OCI-LY3 (cell line): ENCODE data around the gene BRD1.
A peak's percentile ranks its signal among the peaks of the same experiment; 100 is the strongest.

Experiments
- H2AFZ ChIP-seq: fragments of 200-600, 300-600 bp; shearing (Covaris generic); 2 replicates; pipeline ENCODE4 v1.6.0; 2014; ENCODE audit warnings: antibody characterized with exemption, low read depth, low read length
- H3K27ac ChIP-seq: fragments of 200-600, 300-600 bp; sonication (generic); 2 replicates; pipeline ENCODE4 v1.5.1; 2014; ENCODE audit warnings: mild to moderate bottlenecking, low read length, moderate library complexity, mixed read lengths
- H3K27me3 ChIP-seq: fragments of 200-600, 300-600 bp; sonication (generic); 2 replicates; pipeline ENCODE4 v1.6.1; 2014; ENCODE audit warnings: low read depth, low read length, mixed read lengths
- H3K36me3 ChIP-seq: fragments of 200-600, 300-600 bp; sonication (generic); replicated peaks from 2 replicates; pipeline ENCODE3; 2014; ENCODE audit warnings: low read depth, low read length, mixed read lengths
- H3K4me1 ChIP-seq: fragments of 300-600, 200-600 bp; sonication (generic); 2 replicates; pipeline ENCODE4 v1.6.1; 2014; ENCODE audit warnings: low read length, mixed read lengths
- H3K4me2 ChIP-seq: fragments of 200-600, 300-600 bp; sonication (generic); 2 replicates; pipeline ENCODE4 v1.6.1; 2014; ENCODE audit warnings: low read length, mixed read lengths
- H3K4me3 ChIP-seq: fragments of 300-600, 200-600 bp; sonication (generic); 2 replicates; pipeline ENCODE4 v1.5.1; 2014; ENCODE audit warnings: antibody characterized with exemption, mild to moderate bottlenecking, low read length, moderate library complexity
- H3K79me2 ChIP-seq: fragments of 300-600, 200-600 bp; shearing (Covaris generic); 2 replicates; pipeline ENCODE4 v1.6.1; 2014; ENCODE audit warnings: mild to moderate bottlenecking, low read length, mixed read lengths
- H3K9ac ChIP-seq: fragments of 300-600, 200-600 bp; shearing (Covaris generic); 2 replicates; pipeline ENCODE4 v1.6.0; 2014; ENCODE audit warnings: mild to moderate bottlenecking, low read length, moderate library complexity
- H3K9me3 ChIP-seq: fragments of 200-600, 300-600 bp; shearing (Covaris generic); 2 replicates; pipeline ENCODE4 v1.6.1; 2014; ENCODE audit warnings: low read length, mixed read lengths; ENCODE audit not compliant: insufficient read depth
- H4K20me1 ChIP-seq: fragments of 200-600, 300-600 bp; sonication (generic); 2 replicates; pipeline ENCODE4 v1.6.1; 2016; ENCODE audit warnings: low read length, mixed read lengths; ENCODE audit not compliant: insufficient read depth
- EZH2phosphoT487 ChIP-seq: fragments of 200-600 bp; shearing (Covaris generic); IDR thresholded peaks from 2 replicates; pipeline ENCODE4 v1.6.1; 2018; ENCODE audit warnings: antibody characterized with exemption, mixed run types, low read depth
- TF ChIP-seq, protein P1 (sequence below): fragments of 200-600, 300-600 bp; sonication (generic); IDR thresholded peaks from 2 replicates; pipeline ENCODE4 v1.5.1; 2014; ENCODE audit warnings: antibody characterized with exemption, low read length, low read depth

BRD1 gene

GRCh38 chr22:49845241-49845640 is 17.6 kb upstream of the BRD1 start:
- H3K9me3 ChIP-seq: no peaks in the 10 kb centered on the region
- H3K4me3 ChIP-seq: no peak overlapping the region
- no peak overlapping the region for H3K4me2 ChIP-seq
- H3K79me2 ChIP-seq: no peaks in the 10 kb centered on the region
- H3K9ac ChIP-seq: no peak overlapping the region
- H3K27me3 ChIP-seq: no peaks in the 10 kb centered on the region
- no peak overlapping the region for H2AFZ ChIP-seq
- H3K27ac ChIP-seq: no peak overlapping the region
- H4K20me1 ChIP-seq: no peaks in the 10 kb centered on the region
- no peaks in the 10 kb centered on the region for H3K4me1 ChIP-seq
- no peaks in the 10 kb centered on the region for H3K36me3 ChIP-seq
- TF ChIP-seq EZH2phosphoT487: no peak
- TF ChIP-seq, protein P1, sequence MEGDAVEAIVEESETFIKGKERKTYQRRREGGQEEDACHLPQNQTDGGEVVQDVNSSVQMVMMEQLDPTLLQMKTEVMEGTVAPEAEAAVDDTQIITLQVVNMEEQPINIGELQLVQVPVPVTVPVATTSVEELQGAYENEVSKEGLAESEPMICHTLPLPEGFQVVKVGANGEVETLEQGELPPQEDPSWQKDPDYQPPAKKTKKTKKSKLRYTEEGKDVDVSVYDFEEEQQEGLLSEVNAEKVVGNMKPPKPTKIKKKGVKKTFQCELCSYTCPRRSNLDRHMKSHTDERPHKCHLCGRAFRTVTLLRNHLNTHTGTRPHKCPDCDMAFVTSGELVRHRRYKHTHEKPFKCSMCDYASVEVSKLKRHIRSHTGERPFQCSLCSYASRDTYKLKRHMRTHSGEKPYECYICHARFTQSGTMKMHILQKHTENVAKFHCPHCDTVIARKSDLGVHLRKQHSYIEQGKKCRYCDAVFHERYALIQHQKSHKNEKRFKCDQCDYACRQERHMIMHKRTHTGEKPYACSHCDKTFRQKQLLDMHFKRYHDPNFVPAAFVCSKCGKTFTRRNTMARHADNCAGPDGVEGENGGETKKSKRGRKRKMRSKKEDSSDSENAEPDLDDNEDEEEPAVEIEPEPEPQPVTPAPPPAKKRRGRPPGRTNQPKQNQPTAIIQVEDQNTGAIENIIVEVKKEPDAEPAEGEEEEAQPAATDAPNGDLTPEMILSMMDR: no peak

DNA sequence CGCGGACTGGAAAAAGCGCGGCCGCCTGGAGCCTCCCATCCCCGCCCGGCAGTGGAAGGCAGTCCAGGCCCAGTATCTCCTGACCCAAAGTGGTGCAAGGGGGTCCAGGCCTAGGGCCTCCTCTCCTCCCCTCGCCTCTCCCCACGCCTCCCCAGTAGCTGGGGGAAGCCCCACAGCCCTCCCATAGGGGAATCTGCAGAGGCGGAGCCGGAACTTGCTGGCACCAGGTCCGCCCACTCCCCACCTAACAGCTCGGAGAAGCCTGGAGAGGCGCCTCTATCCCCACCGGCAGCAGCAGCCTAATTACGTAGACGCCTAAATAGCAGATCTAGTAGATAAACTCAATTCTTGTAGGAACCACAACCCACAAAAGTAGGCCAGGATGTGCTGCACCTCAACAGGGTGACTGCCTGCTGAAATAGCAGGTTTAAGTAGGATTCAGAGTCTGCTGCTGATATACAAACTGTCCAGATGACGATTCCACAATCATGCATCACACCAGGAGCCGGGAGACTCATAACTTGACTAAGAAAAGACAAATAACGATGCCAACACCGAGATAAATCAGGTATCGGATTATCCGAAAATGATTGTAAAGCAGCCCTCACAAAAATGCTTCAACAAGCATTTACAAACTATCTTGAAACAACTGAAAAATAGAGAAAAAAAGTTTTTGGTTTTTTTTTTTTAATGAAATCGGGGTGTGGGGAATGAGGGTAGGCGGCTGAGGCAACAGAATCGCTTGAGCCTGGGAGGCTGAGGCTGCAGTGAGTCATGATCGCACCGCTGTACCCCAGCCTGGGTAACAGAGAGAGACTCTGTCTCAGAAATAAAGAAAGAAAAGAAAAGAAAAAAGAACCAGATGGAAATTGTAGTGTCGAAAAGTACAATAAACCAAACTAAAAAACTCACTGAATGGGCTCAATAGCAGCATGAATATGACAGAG is 11.4 kb upstream of the BRD1 start:
- H3K27me3 ChIP-seq: no peaks in the 10 kb centered on the region
- H3K9ac ChIP-seq: peak overlapping the region; percentile 64
- no peak for TF ChIP-seq EZH2phosphoT487
- TF ChIP-seq, protein P1: no peak
- peak overlapping the region; percentile 90 for H2AFZ ChIP-seq
- H3K4me2 ChIP-seq: peak overlapping the region; percentile 91
- H3K9me3 ChIP-seq: no peaks in the 10 kb centered on the region
- H3K36me3 ChIP-seq: no peaks in the 10 kb centered on the region
- H3K27ac ChIP-seq: no peak overlapping the region; the same call in 1 of the 2 replicates
- H3K4me1 ChIP-seq: peaks cover 7% of the 10 kb centered on the region
- no peaks in the 10 kb centered on the region for H4K20me1 ChIP-seq
- peak overlapping the region; percentile 78 for H3K4me3 ChIP-seq
- no peaks in the 10 kb centered on the region for H3K79me2 ChIP-seq

DNA sequence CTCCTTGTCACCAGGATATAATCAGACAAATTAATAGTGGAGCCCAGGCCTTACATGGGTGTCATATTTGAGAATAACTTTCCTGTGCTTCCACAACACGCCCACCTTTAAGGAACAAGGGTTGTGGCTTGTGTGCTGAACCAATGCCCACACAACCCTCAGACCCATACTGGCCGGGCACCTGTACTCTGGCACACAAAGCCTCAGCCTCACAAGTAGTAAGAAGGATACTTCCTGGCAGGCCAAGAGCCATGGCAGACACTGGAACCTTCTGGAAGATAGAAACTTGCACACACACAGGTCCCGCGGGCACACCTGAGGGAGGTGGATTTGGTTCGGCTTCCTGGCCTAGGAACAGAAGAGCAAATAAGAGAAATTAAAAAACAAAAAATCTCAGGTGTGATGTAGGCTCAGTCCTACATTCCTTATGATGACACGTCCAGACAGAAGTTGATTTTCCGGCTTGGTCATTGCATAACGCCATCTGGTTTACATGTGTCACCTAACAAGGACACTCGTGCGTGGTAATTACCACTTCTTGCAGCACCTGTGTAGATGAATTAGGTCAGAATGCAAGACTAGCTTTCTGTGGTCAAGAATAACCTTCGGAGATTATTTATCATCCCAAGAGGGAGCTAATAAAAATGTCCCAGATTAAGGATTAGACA is 5.8 kb upstream of the BRD1 start:
- Histone ChIP-seq H3K4me3 (no peak overlapping the region), H3K27ac (no peak overlapping the region), H3K4me1 (peaks cover 9% of the 10 kb centered on the region), H3K36me3 (peaks cover 3% of the 10 kb centered on the region), H2AFZ (no peak overlapping the region), H4K20me1 (no peaks in the 10 kb centered on the region), H3K4me2 (no peak overlapping the region), H3K79me2 (no peaks in the 10 kb centered on the region), H3K9me3 (no peaks in the 10 kb centered on the region; the same call in 1 of the 2 replicates), H3K27me3 (peaks cover 3% of the 10 kb centered on the region; the same call in 1 of the 2 replicates), H3K9ac (no peak overlapping the region)
- TF ChIP-seq EZH2phosphoT487: no peak

DNA sequence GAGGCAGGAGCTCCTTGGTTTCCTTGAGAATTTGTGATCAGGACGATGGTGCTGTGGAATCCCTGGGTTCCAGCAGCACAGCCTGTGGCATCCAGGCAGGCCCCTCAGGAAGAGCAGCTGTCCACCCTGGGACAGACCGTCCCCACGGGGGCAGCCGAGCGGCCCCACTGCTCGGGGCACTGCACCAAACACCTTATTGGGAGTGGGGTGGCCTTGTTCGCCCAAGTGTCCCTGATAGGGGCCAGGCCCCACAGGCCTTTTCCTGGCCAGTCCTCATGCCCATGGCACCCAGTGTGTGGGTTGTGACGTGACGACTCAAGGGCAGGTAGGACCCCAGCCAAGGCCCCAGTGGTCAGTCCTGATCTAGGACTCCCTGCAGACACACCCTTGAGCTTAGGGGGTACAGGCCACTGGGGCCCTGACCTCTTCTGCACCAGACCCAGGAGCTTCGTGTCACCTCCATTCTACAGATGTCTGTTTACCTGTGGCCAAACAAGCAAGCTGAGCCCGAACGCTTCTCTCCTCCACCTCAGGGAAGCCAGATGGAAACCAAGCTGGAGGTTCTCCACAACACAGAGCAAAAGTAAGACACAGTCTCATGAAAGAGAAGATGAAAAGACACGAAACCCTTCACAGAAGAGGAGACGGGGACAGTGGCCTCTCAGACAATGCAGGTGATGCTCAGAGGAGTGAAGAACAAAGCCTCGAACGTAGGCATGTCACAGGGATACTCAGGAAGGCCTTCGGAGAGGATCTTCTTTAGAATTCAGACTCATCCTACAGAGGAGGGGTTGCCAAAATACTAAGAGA is 1.6 kb upstream of the BRD1 start:
- Histone ChIP-seq H3K4me3 (no peak overlapping the region; the same call in 1 of the 2 replicates), H3K27me3 (peaks cover 3% of the 10 kb centered on the region; the same call in 1 of the 2 replicates), H3K9me3 (no peaks in the 10 kb centered on the region; the same call in 1 of the 2 replicates), H4K20me1 (peaks cover 21% of the 10 kb centered on the region), H3K4me1 (peaks cover 17% of the 10 kb centered on the region), H3K79me2 (peaks cover 33% of the 10 kb centered on the region), H3K4me2 (peak overlapping the region; percentile 41), H2AFZ (no peak overlapping the region), H3K9ac (no peak overlapping the region), H3K36me3 (peaks cover 7% of the 10 kb centered on the region), H3K27ac (no peak overlapping the region)
- TF ChIP-seq EZH2phosphoT487: no peak
- TF ChIP-seq, protein P1: no peak
